ENCODE measurements around the gene SEC22C.
"Not testable (repeated sequence)": the region's sequence is repeated elsewhere in the genome, so short reads cannot be mapped to it uniquely, and the experiment has no call there.

SEC22C gene, protein sequence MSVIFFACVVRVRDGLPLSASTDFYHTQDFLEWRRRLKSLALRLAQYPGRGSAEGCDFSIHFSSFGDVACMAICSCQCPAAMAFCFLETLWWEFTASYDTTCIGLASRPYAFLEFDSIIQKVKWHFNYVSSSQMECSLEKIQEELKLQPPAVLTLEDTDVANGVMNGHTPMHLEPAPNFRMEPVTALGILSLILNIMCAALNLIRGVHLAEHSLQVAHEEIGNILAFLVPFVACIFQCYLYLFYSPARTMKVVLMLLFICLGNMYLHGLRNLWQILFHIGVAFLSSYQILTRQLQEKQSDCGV

DNA sequence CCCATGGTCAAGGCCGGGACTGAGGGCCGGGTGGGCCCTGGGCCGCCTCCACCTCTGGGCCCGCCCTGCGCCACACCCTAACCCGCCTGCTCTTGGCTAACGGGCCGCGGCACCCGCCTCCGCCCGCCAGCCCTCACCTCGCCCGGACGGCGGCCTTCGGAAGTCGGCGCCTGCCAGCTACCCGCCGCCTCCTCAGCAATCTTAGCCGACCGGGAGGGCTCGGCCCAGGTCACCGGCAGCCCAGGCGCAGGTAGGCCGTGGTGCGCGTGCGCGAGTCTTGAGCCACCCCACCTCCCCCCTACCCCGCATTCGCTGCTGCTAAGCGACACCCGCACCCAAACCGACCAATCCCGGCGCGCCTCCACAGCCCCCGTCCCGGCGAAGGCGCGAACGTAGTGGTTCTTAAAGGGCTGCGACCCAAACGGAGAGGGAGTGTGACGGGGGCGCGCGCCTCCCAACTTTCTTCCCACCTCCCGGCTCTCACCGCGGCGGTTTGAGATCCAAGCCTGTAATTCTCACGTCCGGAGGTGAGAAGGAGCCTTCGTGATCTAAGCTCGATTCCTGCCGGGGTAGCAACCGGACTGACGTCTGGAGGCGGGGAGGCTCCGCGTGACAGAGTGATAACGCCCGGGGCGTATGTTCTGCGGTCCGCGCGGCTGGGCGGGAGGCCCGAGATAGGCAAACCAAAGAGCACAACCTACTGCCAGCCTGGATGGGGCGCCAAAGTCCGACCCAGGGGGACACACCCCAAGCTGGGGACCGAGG, at the start of gene SEC22C:
Gene SEC22C (minus strand): TSS at position 259 of the 765 bp plus-strand sequence. CDS start 12,921 bp downstream, outside the sequence.
- peaks cover 40% of the 10 kb centered on the region for H3K4me1 Mint-ChIP-seq (ENCODE audit: low read depth)
- H3K9me3 Mint-ChIP-seq (ENCODE audit: low read depth) = no peaks in the 10 kb centered on the region
- peaks cover 5% of the 10 kb centered on the region for H3K36me3 Mint-ChIP-seq

DNA sequence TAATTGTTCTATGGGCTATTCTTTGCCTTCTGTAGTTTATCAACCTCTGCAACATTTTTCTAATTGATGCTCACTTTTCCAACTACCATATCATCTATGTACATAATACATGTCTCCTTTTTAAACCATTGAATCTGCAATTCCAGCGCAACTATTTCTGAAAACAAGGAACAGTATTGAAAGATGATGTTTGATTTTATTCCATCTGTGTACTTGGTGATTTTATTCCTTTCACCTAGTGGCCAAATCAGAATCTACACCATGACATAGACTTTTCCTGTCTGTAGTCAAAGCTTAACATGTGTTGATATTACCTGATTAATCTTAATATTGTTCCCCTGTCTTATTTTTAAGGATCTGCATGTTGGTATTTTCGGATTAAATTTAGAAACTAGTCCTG, 31.7 kb upstream of the SEC22C start:
- H3K4me1 Mint-ChIP-seq (ENCODE audit: low read depth) = peaks cover 62% of the 10 kb centered on the region
- H3K4me3 Mint-ChIP-seq = no peak overlapping the region
- peak overlapping the region; percentile 0 for H3K27ac Mint-ChIP-seq
- H3K36me3 Mint-ChIP-seq = no peaks in the 10 kb centered on the region
- no peaks in the 10 kb centered on the region for H3K9me3 Mint-ChIP-seq (ENCODE audit: low read depth)
- no peaks in the 10 kb centered on the region for H3K27me3 Mint-ChIP-seq

More for the DNA sequence above, at the start of gene SEC22C:
- Mint-ChIP-seq H3K27ac (peak within 1 kb of the TSS; percentile 94), H3K27me3 (no peaks in the 10 kb centered on the region), H3K4me3 (peak within 1 kb of the TSS; percentile 90)

DNA sequence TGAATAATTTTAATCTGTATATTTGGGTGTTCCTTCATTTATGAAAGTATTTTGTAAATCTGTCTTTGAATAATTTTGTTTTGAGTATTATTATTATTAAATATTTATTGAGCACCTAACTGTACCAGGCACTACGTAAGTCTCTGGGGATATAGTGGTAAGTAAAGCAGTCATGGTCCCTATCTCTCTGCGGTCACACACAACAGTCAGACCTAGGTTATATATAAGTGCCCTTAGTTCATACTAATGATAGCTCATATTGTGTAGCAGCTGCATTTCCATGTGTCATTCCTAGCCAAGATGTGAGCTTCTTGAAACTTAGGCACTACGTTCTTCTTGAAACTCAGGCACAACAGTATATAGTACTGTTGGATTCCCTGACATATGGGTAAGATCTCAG, 31.2 kb upstream of the SEC22C start:
- Mint-ChIP-seq H3K4me3 (no peak overlapping the region), H3K9me3 (ENCODE audit: low read depth) (no peaks in the 10 kb centered on the region), H3K36me3 (no peaks in the 10 kb centered on the region), H3K4me1 (ENCODE audit: low read depth) (peaks cover 63% of the 10 kb centered on the region), H3K27me3 (no peaks in the 10 kb centered on the region), H3K27ac (peak overlapping the region; percentile 0)

DNA sequence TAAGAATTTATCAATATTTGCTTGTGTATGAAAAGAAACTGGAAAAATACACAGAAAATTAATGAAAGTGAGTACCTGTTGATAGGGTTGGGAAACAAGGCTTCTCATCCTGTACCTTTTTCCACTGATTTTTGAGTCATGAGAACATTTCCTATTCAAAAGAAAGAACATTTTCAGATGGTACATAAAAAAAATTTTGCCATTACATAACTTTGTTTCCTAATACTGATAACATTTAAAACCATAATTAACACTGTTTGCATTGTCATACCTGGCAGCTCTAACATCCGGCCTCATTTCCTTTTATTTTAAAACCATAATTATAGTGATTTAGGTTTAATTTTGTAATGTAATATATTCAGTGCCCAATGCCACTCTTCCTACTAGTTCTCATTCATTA, 30.4 kb upstream of the SEC22C start:
- H3K27me3 Mint-ChIP-seq = no peaks in the 10 kb centered on the region
- H3K4me1 Mint-ChIP-seq (ENCODE audit: low read depth) = peaks cover 66% of the 10 kb centered on the region
- H3K27ac Mint-ChIP-seq = peak overlapping the region; percentile 70
- no peaks in the 10 kb centered on the region for H3K9me3 Mint-ChIP-seq (ENCODE audit: low read depth)
- H3K4me3 Mint-ChIP-seq = no peak overlapping the region
- H3K36me3 Mint-ChIP-seq = no peaks in the 10 kb centered on the region

DNA sequence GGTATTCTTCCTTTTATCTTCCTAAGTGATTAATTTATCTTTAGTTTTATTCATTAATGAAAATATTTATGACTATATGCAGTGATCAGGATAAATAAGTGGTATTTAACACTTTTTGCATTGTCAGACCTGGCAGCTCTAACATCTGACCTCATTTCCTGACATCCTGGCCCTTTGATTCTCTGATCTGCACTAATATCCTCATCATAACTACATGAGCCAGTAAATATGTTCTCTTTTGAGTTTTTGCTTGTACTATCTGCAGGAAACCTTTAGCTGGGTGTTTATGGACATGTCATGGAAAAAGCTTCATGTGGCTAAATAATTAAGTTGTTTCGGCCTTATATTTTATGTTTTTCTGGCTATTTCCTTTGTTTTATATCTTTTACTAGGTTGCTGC, 29.2 kb upstream of the SEC22C start:
- Mint-ChIP-seq H3K9me3 (ENCODE audit: low read depth) (no peaks in the 10 kb centered on the region), H3K27ac (peak overlapping the region; percentile 43), H3K4me1 (ENCODE audit: low read depth) (peaks cover 73% of the 10 kb centered on the region)

DNA sequence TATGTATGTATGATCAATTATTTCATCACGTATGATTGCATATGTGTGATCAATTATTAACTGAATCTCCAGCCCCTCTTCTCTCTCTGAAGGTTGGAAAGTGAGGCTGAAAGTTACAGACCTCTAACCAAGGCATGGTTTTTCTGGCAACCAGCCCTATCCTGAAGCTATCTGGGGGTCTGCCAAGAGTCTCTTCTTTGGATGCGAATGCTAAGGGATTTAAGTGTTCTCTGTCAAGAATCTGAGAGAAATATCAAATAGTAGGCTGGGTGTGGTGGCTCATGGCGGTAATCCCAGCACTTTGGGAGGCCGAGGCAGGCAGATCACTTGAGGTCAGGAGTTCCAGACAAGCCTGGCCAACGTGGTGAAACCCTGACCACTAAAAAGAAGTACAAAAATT, 26.8 kb upstream of the SEC22C start:
- Mint-ChIP-seq H3K27me3 (no peaks in the 10 kb centered on the region), H3K4me1 (ENCODE audit: low read depth) (peaks cover 77% of the 10 kb centered on the region), H3K9me3 (ENCODE audit: low read depth) (peaks cover 4% of the 10 kb centered on the region), H3K4me3 (no peak overlapping the region), H3K36me3 (peaks cover 6% of the 10 kb centered on the region), H3K27ac (peak overlapping the region; percentile 72)

More for the DNA sequence above, 29.2 kb upstream of the SEC22C start:
- H3K27me3 Mint-ChIP-seq = no peaks in the 10 kb centered on the region
- H3K36me3 Mint-ChIP-seq = no peaks in the 10 kb centered on the region
- peak overlapping the region; percentile 25 for H3K4me3 Mint-ChIP-seq

DNA sequence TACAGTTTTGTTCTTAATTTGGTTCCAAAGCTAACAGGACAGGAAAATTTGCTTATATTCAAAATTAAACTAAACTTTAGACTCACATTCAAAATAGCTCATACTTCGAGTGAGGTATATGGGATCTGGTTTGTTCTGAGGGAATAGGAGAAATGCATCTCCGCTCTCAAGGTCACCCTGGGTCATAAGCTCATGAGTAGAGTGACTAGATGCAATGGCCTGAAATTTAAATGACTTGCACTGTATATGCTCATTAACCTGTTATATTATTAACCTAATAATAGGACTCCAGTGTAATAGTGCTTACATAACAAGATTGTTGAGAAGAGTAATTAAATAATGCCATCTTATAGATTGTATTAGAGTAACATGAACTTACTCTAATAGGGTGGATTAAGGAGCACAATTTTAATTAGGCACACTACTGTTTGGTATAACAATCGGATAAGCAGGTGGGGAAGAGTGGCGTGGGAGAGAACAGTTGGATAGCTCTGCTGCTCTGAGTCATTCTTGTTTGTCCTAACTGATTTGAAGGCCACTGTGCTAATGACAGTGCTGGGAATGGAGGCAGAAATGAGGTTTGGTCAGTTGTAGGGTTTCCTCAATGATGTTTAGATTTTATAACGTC, 23.9 kb upstream of the SEC22C start:
- H3K36me3 Mint-ChIP-seq = peaks cover 10% of the 10 kb centered on the region
- H3K27ac Mint-ChIP-seq = peak overlapping the region; percentile 76
- no peaks in the 10 kb centered on the region for H3K27me3 Mint-ChIP-seq
- peaks cover 67% of the 10 kb centered on the region for H3K4me1 Mint-ChIP-seq (ENCODE audit: low read depth)
- peaks cover 4% of the 10 kb centered on the region for H3K9me3 Mint-ChIP-seq (ENCODE audit: low read depth)
- no peak overlapping the region for H3K4me3 Mint-ChIP-seq

DNA sequence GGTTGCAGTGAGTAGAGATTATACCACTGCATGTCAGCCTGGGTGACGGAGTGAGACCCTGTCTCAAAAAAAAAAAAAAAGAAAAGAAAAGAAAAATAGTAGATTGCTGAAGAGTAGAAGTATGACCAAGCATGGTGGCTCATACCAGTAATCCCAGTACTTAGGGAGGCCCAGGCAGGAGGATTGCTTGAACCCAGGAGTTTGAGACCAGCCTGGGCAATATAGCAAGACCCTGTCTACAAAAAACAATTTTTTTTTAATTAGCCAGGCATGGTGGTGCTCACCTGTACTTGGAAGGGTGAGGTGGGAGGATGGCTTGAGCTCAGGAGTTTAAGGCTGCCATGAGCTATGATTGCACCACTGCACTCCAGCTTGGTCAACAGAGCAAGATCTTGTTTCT, 21.2 kb upstream of the SEC22C start:
- Mint-ChIP-seq H3K27ac (no peak overlapping the region), H3K4me3 (no peak overlapping the region), H3K9me3 (ENCODE audit: low read depth) (peaks cover 4% of the 10 kb centered on the region), H3K4me1 (ENCODE audit: low read depth) (peaks cover 55% of the 10 kb centered on the region), H3K27me3 (no peaks in the 10 kb centered on the region), H3K36me3 (peaks cover 10% of the 10 kb centered on the region)

DNA sequence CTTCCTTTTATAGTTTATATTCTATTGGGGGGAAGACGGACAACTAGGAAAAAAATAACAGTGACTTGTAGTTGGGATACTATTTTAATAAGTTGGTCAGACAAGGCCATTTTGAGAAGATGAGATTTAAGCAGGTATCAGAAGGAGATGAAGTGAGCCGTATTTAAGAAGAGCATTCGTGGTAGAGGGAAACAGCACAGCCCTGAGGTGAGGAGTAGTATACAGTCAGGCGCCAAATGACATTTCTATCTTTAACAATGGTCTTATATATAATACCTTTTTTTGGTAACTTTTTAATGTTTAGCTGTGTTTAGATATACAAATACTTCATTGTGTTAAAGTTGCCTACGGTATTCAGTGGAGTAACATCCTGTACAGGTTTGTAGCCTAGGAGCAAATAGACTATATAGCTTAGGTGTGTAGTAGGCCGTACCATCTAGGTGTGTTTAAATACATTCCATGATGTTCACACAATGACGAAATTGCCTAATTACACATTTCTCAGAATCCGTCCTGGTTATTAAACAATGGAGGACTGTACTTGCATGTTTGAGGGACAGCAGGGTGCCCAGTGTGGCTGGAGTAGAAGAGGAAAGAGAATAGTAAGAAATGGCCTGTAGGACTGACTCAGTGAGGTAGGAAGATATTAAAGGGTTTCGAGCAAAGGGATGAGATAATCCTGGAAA, 20.3 kb upstream of the SEC22C start:
- Mint-ChIP-seq H3K36me3 (peaks cover 10% of the 10 kb centered on the region), H3K4me3 (peak overlapping the region; percentile 97), H3K4me1 (ENCODE audit: low read depth) (peaks cover 48% of the 10 kb centered on the region), H3K9me3 (ENCODE audit: low read depth) (peaks cover 4% of the 10 kb centered on the region), H3K27ac (peak overlapping the region; percentile 94), H3K27me3 (no peaks in the 10 kb centered on the region)

DNA sequence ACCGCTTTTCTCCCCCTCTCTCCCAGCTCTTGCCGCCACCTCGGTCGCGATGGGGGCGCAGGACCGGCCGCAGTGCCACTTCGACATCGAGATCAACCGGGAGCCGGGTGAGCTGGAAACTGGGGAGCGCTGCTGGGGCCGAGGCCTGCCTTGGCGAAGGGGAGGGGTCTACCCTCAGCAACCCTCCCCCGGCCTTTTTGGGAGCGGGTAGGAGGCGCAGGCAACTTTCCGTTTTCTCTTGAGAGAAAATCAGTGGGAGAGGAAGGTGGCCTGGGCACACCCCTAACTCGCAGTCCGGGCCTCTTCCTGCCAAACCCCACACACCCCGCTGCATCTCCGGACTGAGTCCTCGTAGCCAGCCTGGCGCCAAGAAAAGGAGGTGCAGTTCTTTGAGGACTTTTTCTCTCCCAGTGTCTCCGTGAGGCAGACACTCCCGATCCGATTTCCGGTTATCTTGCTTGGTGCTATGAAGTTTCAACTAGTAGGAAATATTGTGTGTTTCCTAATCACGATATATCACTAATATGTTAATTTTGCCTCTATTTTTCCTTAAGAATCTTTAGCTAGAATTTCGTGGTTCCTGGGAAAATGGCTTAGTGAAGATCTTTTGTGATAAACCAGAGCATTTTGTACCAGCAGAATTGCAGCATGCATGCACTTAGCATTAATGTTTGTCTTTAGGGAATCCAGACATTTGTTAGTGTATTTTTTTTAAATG, 19.4 kb upstream of the SEC22C start:
- Mint-ChIP-seq H3K4me3 (peak overlapping the region; percentile 97), H3K9me3 (ENCODE audit: low read depth) (peaks cover 4% of the 10 kb centered on the region), H3K36me3 (peaks cover 10% of the 10 kb centered on the region), H3K27me3 (no peaks in the 10 kb centered on the region), H3K4me1 (ENCODE audit: low read depth) (peaks cover 43% of the 10 kb centered on the region), H3K27ac (peak overlapping the region; percentile 94)

DNA sequence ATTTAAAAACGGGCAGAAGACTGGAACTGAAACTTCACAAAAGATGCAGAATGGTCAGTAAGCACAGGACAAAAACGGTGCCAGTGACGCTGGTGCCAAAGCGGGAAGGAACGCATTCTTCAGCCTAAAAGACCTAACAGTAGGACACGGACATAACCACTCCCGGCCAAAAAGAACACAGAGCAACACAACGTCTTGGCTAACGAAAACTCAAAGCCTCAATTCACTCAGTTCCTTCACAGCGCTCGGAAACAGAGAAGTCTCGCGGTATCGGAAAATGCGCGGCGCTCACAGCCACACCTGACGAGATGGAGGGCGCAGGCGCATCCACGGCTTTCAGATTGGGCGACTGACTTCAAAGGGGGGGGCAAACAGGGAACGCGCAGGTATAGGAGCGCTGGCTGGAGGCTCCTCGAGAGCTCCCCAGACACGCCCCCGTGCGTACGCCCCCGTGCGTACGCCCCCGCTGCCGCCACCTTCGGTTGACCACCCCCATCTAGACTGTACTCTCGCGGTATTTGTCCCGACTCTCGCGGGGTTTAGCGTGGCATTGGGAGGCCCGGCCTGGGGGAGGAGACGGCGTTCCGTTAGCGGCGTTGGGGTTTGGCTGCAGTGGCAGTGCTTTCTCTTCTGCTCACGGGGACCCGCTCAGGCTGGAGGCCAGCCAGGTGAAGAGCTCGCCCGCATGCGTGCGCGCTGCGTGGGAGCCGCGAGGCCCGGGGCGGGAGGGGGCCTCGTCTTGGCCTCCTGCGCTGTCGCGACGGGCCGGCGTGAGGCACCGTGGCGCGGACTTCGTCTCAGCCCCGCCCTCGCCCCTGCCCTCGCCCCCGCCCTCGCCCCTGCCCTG, 18.6 kb upstream of the SEC22C start, which contains the start of gene NKTR:
Gene NKTR (plus strand): TSS at position 576 of the 847 bp plus-strand sequence. CDS start 321 bp downstream, outside the sequence.
- Mint-ChIP-seq H3K27ac (peak within 1 kb of the TSS; percentile 97), H3K27me3 (no peaks in the 10 kb centered on the region), H3K4me3 (peak within 1 kb of the TSS; percentile 97), H3K4me1 (ENCODE audit: low read depth) (peaks cover 35% of the 10 kb centered on the region), H3K36me3 (peaks cover 10% of the 10 kb centered on the region), H3K9me3 (ENCODE audit: low read depth) (peaks cover 4% of the 10 kb centered on the region)

DNA sequence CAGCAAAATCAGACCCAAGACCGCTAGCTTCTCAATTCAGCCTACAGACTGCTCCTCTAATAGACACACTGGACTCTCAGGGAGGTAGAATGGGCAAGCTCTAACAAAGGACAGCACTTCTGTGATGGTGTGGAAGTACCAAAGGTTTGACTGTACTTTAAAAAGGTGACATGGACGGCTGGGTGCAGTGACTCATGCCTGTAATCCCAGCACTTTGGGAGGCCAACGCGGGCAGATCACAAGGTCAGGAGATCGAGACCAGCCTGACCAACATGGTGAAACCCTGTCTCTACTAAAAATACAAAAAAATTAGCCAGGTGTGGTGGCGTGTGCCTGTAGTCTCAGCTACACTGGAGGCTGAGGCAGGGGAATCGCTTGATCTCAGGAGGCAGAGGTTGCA, 15.3 kb upstream of the SEC22C start:
- not testable (repeated sequence) for H3K9me3 Mint-ChIP-seq (ENCODE audit: low read depth); H3K36me3 Mint-ChIP-seq; H3K27me3 Mint-ChIP-seq; H3K4me3 Mint-ChIP-seq; H3K27ac Mint-ChIP-seq
- peaks cover 34% of the 10 kb centered on the region for H3K4me1 Mint-ChIP-seq (ENCODE audit: low read depth)

DNA sequence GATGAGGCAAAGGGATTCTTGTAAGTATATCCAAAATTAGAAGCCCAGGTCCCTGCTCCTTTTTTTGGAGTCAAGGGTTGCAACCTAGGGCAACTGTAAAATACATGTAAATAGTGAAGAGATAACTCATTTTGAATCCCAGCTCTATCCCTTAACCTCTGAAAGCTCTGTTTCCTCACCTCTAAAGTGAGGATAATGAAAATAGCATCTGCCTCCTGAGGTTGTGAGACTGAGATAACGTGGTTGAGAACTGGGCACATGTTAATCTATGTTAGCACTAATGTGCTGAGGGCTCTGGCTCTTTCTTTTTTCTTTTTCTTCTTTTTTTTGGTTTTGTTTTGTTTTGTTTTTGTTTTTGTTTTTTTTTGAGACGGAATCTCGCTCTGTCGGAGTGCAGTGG, 13.9 kb upstream of the SEC22C start:
- H3K4me3 Mint-ChIP-seq = no peak overlapping the region
- H3K27ac Mint-ChIP-seq = peak overlapping the region; percentile 10
- no peaks in the 10 kb centered on the region for H3K9me3 Mint-ChIP-seq (ENCODE audit: low read depth)
- H3K27me3 Mint-ChIP-seq = no peaks in the 10 kb centered on the region
- peaks cover 4% of the 10 kb centered on the region for H3K36me3 Mint-ChIP-seq
- H3K4me1 Mint-ChIP-seq (ENCODE audit: low read depth) = peaks cover 35% of the 10 kb centered on the region

Data from activated naive CD8-positive, alpha-beta T cell (primary cell).